ENCODE results near the gene DHCR24.

Gene DHCR24

DNA sequence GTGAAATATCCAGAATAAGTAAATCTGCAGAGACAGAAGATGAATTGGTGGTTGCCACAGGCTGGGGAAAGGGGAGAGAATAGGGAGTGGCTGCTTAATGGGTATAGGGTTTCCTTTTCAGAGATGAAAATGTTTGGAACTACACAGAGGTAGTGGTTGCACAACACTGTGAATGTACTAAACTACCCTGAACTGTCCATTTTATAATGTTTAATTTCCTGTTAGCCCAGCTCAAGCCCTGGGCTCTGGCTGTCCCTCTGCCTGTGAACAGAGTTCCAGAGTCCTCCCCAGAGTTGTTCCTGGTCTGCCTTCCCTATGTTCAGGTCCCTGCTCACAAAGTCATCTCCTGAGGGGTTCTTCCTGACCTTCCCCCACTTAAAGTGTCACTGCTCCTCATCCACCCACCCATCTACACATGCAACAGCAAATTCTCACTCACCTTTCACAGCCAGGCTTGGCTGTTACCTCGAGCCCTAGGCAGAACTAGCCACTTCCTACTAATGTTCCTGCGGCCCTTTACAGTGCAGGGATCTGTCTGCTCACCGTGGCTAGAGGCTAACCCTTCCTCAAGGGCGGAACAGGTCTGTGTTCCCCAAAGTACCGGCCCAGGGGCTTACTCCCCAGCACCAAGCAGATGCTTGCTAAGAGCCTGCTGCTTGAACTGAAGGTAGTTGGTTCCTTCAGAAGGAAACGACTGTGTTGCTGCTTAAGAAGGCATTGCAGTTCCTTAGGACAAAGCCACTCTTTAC, 22.4 kb downstream of the DHCR24 start:
- no peak for DNase-seq (ENCODE audit: low read depth)

DNA sequence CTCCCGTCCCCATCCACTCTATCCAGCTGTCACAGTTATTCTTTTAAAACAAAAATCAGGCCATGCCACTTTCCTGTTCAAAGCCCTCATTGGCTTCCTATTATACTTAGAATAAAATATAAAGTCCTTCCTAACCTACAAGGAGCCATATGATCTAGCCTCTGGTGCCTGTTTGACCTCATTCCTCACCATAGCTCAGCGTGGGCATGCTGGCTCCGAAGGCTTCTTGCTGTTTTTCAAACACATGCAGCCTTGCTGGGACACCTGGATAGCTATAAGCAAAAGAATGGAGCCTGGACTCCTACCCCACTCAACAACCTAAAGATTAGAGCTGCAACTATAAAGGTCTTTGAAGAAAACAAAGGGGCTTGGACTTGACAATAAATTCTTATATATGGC, 23.7 kb downstream of the DHCR24 start:
- no peak for DNase-seq (ENCODE audit: low read depth)

DNA sequence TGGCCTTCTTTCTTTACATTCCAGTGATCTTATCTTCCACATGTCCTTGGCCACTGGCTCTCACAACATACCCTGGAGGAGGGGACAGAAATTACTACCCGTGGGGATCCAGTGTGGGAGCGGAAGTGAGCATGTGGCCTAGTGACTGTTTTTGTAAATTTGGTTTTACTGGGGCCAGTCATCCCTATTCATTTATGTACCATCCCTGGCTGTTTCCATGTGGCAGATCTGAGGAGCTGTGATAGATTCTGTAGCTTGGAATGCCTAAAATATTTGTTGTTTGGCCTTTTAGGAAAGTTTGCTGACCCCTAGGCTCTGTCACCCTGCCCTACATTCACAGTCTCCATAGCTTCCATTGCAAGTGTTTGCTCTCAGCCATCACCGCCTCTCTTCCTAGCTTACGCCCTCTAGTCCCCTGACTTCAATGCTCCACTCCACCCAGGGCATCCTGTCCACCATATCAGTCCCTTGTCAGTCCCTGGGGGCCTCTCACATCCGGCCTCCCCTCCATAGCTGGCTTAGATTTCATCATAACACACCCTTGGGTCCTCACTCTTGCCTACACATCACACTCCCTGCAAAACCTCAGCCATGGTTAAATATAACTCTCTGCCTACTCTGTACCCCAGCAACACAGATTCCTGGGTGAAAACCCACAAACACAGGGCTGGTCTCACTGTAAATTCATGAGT, 25.8 kb downstream of the DHCR24 start:
- no peak for DNase-seq (ENCODE audit: low read depth)

DNA sequence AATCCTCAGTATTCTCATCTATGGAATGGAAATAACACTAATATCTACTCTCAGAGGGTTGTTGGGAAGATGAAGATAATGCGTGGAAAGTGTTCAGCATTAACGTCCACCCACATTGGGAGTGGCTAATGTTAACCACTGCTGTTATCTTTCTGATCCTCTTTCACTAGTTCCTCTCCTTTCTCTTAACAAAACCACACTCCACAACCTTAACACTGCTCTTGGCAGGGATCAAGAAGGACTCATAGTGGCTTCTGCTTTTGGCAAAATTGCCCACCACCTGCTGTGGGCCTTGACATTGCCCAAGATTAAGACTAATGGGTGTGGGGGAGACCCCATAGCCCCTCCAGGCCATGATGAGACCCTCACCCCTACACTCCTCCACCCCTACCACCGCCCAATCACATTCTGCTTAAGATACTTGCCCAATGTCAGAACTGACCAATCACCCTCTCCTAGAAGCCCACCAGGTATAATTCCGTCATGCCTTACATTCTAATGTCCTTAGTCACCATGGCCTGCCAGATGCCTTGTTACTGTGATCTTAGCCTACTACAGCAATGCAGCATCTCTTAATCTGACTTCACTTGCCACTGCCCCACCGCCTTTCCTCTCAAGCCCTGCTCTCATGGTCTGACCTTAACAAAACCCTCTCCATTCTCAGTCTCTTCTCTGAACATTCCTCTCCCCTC, 27.1 kb downstream of the DHCR24 start:
- DNase-seq (ENCODE audit: low read depth) = no peak

DNA sequence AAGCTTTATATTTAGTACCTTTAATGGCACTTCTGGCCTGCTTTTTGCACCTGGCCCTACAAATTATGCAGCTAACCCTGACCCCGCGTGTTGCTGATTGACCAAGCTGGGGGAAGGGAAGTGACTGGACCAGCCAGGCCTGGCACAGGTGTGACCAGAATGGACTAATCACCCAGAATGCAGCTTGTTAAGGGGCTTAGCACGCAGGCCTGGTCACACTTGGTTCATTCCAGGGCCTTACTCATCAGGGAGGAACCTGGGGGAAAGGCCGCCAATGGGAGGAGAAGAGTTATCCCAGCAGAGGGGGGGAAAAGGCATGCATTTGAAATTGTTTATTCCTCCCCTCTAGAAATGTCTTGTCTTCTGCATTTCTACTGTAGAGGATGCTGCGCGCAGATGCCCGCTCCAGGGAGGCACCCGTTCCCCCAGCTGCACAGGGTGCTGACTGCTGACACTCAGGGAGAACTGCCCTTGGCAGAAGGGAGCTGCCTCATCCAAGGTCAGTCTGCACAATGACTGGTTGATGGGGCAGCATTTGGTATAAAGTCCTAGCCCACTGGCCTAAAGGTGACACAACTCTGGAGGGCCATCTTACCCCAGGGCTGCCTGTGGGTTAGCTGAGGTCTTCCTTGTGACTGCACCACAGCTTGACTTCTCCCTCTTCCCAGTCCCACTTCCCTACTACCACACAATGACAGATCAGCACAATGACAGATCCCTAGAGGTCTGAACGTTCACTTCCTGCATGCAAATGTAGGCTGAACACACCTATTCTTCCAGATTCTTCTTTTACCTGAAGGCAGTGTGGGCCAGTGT, 29.0 kb downstream of the DHCR24 start:
- DNase-seq (ENCODE audit: low read depth) = no peak

DNA sequence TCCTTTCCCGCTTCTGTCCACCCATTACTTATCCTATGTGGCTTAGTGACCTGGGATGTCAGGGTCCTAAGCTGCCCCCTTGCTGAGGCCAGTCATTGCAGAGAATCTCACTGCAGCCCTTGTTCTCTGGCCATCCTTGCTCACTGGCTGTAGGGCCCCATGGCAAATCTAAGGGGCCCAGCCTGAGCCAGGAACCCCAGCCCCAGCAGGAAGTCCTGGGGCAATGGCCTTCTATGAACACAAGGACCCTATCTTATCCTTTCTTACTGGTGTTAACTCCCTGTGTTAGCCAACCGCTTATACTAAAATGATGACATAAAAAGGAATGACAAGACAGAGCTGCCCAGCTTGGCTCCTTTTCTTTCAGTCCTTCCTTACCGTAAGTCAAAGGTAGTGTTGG, 29.9 kb downstream of the DHCR24 start:
- DNase-seq (ENCODE audit: low read depth) = no peak

DNA sequence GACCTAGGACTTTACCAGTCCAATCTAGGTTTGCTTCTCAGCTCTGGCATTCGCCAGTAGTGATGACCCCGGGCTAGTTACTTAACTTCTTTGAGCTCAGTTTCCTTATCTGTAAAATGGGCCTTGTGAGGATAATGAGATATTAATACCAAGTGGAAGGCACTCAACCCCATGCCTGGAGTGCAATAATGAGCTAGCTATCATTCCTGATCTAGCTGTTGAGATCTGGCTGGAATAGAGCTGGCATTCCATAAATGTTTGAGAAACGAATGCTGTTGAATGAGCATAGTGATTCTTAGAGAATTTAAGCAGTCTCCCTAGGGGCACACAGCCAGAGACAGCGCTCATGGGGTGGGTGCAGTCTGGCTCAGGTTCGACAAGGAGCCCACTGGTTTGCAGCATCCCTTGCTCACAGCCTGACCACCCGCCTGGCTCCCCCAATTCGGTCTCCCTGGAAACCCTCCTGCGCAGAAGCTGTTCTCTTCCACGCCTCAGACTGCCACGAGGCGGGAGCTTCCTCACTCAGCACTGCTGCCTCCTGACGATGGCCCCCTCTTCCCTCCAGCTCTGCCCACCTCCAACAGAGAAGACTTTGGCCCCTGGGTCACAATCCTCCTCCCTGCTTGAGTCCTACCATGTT, 32.5 kb downstream of the DHCR24 start:
- DNase-seq (ENCODE audit: low read depth) = no peak

DNA sequence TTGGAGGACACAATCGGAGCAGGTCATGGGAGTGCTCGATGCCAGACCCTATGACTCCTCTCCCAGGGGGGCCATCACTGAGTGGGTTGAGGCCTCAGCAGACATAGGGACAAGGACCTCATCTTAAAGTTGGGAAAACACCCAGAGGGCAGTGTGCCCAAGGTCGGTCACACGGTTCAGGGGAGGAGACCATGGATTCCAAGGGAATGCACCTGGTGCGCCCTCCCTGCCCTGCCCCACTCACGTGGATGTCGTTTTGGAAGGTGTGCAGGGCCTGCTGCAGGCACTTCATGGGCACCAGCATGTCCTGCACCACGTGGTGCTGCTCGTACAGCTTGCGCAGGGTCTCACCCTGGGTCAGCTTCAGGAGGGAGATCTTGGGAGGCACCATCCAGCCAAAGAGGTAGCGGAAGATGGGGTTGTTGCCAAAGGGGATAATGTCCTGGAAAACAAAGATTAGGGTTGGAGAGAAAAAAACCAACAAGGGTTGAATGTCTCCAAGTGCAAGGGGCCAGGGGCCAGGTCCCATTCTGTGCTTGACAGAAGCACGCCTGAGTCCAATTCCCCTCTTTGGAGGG, 33.1 kb downstream of the DHCR24 start:
- DNase-seq (ENCODE audit: low read depth) = no peak

DNA sequence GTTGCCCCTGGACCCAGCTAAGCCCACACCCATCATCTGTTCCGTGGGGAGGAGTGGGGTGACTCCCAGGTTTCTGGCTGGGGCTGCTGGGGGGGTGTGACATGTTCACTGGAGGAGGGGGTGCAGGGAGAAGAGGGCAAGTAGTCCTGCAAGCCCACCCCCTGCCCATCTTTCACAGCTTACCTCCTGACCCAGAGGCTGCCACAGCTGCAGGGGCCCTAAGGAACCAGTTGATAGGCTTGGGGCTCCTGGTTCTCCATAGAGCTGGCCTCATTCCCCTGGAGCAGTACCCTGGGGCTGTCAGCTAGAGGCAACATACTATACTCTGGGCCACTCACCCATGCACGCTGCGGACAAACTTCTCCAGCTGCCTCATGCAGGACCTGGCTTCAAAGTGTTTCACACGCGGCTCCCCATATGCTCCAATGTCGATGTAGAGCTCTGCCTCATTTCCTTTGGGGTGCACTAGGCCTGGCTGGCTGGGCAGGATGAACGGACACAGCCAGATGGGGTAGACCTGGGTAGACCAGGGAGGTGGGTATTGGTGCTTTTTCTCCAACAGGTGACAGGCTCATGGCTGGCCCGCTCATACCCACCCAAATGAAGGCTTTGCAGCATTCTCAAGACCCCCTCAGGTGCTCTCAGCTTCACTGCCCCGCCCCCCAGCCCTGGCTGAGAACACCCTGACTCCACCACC, 33.8 kb downstream of the DHCR24 start:
- DNase-seq (ENCODE audit: low read depth) = no peak

DNA sequence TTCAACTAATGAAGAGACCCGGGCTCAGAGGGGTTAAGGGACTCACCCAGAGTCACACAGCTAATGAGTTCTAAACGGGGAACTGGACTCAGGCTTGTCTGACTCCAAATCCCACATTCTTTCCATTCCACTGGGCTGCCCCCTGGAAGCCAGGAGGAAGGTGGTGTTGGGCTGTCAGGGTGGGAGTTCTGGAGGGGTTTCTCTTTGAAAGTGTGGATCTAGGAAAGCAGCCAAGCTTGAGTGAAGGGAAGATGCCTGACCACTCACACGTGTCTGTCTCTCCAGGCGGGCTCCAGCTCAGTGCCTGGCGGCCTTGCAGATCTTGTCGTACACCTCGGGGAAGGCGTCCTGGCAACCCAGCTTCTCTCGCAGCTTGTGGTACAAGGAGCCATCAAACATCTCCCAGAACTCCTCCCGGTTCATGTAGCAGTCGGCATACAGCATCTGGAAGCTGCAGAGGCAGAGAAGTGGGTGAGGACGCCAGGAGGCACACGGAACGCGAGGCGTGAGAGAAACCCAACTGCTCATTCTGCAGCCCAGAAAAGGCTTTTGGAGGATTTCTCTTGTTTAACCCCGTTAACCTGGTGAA, 35.0 kb downstream of the DHCR24 start:
- no peak for DNase-seq (ENCODE audit: low read depth)

DNA sequence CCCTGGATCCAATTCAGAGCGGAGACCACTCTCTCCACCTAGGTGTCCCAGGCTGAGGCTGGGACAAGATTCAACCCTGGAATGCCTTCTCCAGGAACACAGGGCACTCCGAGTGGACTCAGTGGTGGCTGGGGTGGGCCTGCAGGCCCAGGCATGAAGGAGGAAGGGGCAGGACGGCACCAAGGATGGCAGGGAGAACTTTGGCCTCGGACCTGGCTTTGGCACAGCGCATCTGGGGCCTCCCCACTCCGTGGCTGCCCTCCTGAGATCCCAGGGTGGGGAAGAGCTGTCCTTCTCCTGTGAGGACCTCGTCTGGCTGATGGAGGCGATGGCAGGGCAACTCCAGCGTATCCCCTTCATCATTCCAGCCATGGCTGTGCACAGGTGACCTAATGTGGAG, 35.6 kb downstream of the DHCR24 start:
- DNase-seq (ENCODE audit: low read depth) = no peak

DNA sequence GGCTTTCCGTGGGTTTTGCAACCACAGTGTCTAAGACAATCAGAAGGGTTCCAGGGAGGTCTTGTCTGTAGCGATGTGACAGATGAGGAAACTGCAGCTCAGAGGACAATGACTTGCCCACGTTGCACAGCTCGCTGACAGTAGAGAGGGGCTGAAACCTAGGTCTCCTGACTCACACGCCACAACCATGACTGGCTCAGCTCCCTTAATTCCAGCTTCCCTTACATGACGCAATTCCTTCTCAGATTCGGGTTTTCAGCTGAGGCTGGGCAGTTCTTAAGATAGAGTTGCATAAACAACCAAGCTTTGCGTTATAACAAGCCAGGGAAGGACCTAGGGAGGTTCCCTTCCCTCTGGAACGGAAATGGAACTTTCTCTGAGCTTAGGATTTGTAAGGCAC, 36.3 kb downstream of the DHCR24 start:
- DNase-seq (ENCODE audit: low read depth) = peak; percentile 94

DNA sequence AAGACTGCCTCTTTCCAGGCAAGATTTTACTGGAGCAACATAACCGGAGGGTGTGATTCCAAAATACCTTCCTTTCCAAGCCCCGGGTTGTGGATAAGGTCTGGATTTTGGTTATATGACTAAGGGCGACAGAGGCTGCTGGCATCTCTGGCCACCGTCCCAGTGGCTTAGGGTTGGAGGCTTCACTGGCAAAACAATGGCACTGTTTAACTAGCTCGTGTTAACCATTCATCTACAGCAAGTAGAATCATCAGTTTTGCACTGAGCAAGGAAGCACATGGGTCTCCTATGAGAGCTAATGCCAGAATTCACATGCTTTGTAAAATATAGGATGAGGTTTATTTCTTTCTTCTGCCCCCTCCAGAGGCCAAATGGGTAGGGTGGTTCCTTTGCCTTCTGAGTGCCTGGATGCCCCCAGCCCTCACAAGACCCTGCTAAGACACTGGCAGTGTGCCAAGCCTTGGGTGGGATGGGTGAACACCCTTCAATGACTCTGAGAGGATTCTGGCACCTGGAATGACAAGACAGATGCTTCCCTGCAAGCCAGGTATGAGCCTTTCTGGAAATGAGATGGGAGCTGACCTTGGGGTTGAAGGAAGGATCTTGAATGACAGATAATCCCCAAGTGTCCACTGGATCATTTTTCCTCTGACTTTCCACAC, 36.8 kb downstream of the DHCR24 start:
- DNase-seq (ENCODE audit: low read depth) = no peak

DNA sequence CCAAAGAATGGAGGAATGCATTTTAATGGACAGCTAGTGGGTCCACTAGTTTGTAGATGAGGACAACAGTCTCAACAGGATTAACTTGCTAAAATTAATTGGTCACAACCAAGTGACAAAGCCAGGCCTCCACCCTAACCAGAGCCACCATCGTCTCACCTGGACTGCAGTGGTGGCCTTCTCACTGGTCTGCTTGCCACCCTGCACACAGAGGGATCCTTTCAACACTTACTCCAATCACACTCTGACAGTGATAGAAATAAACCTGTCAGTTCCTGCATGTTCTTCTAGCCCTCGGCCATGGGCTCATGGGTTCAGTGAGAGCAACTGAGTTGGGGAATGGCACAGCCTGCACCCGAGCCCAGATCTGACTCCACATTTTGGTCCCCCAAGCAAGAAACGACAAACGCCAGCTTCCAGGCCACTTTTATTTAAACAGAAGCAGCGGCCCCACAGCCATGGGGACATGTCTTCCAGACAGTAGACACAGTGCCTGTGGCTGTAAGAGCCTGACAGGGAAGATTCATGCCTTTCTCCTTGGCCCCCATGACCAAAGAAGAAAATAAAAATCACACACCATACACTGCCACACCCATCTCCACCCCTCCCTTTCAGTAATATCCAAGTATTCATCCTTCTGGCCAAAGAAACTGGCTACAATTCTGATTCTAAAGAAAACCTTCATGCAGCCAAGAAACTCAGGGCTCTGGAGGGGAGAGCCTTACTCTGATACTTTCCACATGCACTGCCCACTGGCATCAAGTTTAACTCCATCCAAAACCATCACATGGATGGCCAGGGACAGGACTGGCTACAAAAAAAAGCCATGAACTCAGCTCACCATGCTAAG, 37.6 kb downstream of the DHCR24 start:
- DNase-seq (ENCODE audit: low read depth) = no peak

DNA sequence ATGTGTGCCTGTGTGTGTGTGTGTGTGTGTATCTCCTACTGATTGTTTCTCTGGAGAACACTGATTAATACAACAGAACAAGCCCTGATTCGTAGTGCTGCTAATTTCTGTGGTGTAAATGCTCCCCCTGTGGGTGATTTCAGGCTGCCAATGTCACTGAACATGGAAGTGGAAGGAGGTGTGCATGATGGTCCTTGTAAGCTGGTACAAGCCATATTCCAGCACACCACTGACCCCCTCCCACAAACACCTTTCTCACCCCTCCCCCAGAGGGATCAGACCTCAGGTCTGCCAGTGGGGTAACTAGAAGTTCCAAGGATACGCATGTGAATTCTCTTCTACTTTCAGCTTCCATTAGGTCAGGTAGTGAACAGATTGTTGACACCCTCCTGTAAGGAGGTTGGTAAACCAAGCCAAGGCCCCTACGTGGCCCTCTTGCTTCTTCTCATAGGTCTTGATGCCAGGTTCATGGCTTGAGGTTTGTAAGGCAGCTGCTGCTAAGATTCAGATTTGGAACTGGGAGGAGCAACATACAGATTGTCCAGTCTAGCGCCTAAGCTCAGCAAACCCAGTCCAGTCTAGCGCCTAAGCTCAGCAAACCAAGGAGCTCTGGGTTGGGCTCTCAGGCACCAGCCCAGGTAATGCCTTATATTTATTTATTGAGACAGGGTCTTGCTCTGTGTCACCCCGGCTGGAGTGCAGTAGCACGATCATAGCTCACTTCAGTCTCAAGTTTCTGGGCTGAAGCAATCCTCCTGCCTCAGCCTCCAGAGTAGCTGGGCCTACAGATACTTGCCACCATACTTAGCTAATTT, 38.7 kb downstream of the DHCR24 start:
- DNase-seq (ENCODE audit: low read depth) = no peak

DNA sequence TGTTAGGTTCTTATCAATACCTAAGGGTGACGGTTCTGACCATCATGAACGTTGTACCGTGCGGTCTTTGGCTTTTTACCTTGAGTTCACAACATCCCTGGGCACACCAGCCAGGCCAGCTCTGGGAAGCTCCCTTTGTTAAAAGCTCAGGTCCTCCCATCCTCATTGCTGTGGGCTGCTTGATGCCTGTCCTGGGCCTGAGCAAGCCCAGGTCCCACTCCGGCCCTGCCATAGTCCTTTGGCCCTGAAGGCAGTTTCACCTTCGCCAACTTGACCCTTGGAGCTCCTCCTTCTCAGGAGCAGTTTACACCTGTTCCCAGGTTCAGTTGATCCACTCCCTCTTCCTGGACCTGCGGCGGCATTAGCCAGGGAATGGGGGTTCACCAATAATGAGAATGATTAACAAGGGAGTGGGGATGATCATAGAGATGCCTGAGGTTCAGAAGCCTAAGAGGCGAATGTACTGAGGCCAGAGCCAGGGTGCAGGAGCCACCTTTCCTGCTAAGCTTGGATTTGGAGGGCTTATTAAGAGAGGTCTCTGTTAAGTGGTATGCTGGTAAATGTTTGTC, 40.2 kb downstream of the DHCR24 start:
- no peak for DNase-seq (ENCODE audit: low read depth)

DNA sequence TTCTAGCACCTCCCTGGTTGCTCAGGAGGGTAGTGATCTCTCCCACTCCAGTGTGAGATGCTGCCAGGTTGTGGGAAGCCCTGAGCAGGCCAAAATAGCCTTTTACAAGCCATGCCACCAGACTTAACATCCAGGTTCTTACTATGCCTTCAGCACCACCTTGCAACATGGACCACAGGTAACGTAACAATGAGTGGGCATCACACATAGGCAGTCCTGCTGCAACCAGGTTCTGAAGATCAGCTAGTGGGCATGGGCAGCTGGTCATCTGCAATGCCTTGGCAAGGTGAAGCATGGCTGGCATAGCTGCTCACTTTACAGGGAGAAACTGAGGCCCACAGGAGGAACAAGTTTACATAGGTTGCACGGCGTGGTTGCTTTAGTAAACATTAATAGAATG, 40.7 kb downstream of the DHCR24 start:
- no peak for DNase-seq (ENCODE audit: low read depth)

DNA sequence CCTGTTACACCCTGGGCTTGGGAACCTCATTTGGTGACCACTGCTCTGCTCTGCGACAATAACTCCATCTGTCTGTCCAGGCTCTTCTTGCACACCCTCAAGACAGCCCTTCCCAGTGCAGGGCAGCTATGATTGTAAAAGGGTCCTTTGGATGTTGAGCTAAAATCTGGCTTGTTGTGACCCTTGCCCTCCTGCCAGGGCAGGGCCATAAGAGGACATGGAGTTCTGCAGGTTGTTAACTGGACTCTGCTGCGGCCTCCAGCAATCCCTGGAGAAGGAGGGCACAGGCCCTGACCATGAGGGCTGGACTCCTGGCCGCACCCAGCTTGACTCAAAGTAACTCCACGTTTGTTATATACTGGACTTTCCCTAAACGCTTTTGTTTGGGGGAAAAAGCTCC, 41.2 kb downstream of the DHCR24 start:
- DNase-seq (ENCODE audit: low read depth) = no peak
